ENCODE measurements around the gene KRTAP12-3.

DNA sequence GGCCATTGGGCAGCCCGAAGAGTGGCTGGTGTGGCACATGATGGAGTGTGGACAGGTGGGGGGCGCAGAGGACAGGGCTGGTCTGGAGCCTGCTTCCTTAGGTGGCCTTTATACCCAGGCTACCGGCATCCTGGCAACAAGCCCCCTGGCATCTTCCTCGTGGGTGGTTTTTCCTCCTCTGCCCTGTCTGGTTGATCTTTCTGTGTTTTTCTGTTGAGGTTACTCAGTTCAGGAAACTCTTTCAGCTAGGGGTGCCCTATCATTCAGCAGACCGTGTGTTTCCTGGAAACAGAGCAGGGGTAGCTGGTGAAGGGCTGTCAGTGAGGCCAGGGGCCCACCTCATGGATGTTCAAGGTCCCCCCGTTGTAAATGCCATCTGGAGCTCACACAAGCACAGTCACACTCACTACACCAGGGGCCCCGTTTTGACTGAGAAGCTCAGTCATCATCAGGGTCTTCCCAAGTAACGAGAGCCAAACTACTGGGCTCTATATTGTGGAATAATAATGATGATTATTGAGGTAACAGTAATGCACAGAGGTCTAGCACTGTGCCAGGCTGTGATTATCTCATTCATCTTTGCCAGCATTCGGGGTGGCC lies 3.1 kb upstream of the KRTAP12-3 start, which contains the start of gene KRTAP12-4:
- no peak for TF ChIP-seq CTCF (conservative IDR thresholded peaks at IDR 0.05; ENCODE audit: low read length)
- TF ChIP-seq EZH2phosphoT487 (IDR thresholded peaks at IDR 0.05; ENCODE audit: borderline replicate concordance, low read depth, low read length) = no peak

All from OCI-LY7 (cell line).